Measurements from ENCODE around the gene TNS4.

TNS4 gene

GRCh38 chr17:40535924-40536294 lies 34.5 kb upstream of the TNS4 start:
- DNase-seq: no peak

DNA sequence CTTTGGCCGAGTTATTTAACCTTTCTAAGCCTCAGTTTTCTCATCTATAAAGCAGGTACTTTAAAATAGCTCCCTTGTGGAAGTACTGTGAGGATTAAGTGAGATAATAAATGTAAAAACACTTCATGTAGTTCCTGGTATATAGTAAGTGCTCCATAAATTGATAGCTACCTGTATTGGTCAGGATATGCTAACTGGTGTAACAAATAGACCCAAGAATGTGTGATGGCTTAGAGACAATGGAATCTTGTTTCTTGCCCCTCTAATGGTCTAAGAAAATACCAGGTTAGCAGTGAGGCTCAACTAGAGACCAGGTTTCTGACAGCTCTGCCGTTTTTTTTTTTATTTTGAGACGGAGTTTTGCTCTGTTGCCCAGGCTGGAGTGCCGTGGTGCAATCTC lies 34.0 kb upstream of the TNS4 start:
- DNase-seq: no peak

DNA sequence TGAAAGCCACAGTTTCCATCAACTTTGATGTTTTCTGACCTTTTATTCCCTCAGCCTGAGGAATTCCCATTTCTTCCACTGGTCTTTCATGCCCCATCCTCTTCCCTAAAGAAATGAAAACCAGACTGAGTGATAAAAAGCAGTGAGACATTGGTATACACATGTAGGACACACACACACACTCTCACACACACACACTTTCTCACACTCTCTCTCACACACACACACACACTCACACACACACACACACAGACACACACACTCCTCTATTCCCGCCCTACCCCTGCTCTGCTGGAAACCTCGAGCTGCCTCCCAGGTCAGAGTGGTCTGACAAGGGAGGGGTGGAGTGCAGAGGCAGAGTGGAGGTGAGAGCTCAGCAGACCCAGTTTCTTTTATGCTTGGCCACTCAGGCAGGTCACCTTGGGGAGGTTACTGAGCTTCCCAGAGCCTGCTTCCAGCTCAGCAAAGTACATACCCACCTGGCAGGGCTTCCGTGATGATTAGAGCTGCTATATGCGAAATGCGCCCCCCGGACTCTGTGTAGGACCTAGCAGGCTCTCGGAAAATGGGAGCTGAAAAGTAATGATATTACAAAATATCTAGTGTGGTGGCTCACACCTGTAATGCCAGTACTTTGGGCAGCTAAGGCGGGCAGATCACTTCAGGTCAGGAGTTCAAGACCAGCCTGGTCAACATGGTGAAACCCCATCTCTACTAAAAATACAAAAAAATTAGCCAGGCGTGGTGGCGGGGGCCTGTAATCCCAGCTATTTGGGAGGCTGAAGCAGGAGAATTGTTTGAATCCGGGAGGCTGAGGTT lies 33.2 kb upstream of the TNS4 start:
- peak; percentile 13 for DNase-seq

GRCh38 chr17:40533896-40534295 lies 32.5 kb upstream of the TNS4 start:
- peak; percentile 50 for DNase-seq

GRCh38 chr17:40532520-40533253 lies 31.3 kb upstream of the TNS4 start:
- no peak for DNase-seq

DNA sequence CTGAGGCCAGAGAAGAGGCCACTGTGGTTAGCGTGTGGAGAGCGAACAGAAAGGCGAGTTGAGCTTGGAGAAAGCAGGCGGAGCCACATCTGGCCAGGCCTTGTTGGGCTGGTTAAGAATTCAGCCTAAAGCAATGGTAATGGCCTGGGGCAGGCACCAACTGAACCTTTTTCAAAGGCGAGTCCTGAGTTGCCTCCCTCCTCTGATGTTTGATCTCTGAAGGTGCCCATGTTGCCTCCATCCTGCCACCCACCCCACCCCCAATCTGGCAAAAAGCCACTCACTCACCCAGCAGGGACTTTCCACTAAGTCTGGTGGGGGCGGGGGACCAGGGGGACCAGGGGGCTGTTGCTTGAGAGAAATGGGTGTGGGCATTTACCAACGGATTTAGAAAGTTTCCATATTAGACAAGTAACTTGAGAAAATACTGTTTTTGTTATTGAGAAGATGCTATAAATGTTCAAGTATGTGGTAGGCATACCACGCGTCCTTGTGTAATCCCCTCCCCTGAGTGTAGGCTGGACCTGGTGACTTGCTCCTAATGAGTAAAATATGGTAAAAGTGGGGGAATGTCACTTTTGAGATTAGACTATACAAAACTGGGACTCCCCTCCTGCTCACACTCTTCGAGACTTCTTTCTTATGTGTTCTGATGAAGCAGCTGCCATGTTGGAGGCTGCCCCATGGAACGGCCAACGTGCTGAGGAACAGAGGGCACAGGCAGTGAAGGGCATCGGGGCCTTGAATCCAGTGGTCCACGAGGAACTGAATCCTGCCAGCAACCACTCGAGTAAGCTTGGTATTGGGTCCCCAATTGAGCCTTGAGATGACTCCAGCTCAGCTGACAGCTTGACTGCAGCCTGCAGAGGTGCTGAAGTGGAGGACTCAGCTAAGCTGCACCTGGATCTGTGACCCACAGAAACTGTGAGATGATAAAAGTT lies 29.9 kb upstream of the TNS4 start:
- no peak for DNase-seq

DNA sequence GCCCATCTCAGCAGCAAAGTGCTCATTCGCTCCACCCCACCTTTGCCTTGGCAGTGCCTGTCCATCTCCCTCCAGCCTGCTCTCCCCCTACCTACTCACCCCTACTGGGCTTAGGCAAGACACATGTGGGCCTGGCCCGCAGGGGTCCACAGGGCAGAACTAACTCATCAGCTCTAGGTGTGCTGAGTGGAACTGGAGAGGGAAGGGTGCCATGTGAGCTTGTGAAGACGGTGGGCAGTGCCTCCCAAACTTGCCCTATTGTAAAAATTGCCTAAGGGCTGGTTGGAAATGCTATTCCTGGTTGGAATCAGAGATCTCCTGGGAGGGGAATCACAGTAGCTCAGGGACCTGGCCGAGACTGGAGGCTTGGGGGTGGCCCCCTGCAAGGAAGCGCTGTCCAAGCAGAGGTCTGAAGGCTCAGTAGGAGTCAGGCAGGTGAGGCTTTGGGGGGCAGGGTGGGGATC lies 29.1 kb upstream of the TNS4 start:
- no peak for DNase-seq

GRCh38 chr17:40529991-40530390 lies 28.6 kb upstream of the TNS4 start:
- no peak for DNase-seq

- no peak for DNase-seq
Observed at GRCh38 chr17:40528692-40529417, 27.4 kb upstream of the TNS4 start.

GRCh38 chr17:40526668-40527067 lies 25.2 kb upstream of the TNS4 start:
- no peak for DNase-seq

DNA sequence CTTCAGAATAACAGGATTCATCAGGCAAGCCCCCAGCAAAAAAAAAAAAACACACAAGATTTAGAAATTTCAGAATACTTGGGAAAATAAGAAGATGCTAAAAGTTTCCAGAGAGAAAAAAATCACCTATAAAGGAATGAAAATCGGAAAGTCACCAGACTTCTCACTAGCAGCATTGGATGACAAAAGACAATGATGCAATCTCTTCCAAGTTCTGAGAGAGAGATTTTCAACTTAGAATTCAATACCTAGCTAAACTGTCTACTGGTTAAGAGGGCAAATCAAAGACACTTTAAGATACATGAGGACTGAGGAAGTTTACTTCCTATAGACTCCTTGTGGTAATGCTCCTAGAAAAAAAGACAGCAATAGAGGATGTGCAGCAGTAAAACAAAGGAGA lies 23.9 kb upstream of the TNS4 start:
- no peak for DNase-seq

DNA sequence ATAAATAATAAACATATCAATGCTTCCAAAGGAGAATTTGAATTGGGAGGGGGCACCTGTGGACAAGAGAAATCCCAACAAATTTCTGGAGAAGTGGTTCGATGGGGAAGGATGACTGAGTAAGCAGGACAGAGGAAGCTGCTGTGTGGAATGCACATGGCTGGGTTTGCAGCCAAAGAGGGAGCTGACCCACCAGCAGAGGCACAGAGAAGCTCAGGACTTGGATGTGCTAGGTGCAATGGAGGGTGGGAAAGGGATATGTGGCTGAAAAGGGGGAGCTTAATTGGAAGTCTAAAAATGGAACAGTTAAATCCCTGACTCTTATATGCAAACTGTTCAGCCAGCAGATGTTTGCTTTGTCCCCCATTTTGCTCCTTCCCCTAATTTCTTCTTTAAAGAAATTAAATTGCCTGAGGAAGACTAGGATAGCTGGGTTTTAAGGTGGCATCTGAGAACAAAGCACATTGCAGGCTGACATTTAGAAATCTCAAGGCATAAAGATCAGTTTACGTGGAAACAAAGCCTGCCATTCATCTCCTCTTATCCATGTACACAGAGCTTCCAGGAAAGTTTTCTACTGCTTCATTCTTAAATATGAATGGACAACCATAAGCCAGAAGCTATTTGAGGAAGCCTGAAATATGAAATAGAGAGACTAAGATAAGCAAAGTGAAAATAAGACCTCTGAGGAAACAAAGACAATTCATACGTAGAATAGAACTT lies 23.0 kb upstream of the TNS4 start:
- no peak for DNase-seq

DNA sequence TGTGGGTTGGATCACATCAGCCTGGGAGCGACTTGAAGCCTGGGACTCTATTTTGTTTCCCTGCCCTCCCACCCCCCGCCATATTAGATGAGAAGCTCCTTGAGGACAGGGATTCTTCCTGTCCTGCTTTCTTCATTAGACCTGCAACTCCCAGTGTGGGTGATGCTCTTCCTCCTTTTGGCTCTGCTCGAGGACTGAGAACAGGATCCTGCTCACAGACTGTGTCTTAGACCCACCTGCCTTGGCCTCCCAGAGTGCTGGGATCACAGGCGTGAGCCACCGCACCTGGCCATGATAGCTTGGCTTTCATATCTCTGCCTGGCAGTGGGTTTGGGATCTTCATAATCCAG lies 21.5 kb upstream of the TNS4 start:
- DNase-seq: no peak

- DNase-seq: no peak
Observed at GRCh38 chr17:40522250-40522960, 21.0 kb upstream of the TNS4 start.

- no peak for DNase-seq
Observed at GRCh38 chr17:40520991-40521453, 19.6 kb upstream of the TNS4 start.

DNA sequence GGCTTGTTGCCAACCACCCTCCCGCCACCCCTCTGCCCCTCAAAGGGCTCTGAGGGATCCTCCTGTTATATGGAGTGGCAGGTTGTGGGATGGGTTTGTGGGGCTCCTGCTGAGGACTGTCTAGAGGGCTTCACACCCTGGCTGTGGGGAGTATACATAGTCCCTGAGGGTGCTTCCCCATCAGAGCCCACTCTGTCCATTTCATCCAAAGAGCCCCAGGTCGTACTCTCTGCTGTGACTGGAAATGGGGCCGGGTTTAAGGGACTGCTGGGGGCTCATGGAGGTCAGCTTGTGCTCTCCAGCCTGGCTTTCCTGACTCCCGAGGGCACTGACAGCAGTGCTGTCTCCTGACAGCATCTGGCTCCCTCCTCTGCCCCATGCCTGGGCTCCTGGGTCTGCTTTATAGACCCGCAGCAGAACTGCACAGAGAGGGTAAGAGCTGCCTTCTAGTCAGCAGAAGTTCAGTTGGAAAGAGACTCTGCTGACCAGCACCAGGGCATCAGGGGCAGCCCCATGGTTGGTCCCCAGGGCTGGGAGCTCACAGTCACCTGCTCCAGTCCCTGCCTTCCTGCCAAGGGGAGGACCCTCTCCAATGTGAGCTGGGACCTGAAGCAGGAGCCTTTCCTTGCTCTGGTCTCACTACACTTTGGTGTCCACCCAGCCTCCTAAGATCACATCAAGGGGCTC lies 17.8 kb upstream of the TNS4 start:
- no peak for DNase-seq

GRCh38 chr17:40518401-40519088 lies 17.1 kb upstream of the TNS4 start:
- peak; percentile 28 for DNase-seq

DNA sequence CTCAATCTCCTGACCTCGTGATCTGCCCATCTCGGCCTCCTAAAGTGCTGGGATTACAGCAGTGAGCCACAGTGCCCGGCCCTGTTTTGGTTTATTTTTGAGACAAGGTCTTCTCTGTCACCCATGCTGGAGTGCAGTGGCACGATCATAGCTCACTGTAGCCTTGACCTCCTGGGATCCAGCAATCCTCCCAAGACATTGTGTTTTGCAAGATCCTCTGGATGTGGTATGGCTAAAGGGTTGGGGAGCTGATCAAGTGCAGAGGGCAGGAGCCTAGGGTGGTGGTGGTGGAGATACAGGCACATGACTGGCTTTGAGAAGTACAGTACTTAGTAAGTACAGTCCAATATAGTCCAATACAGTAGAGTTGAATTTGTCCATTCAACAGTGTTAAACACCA lies 16.6 kb upstream of the TNS4 start:
- no peak for DNase-seq

- DNase-seq: no peak
Observed at GRCh38 chr17:40517286-40517662, 15.9 kb upstream of the TNS4 start.
